ENCODE measurements around the gene MYH14. TPM values are rescaled to one million over a fixed set of nuclear protein-coding genes. Genes with fewer than 3 reads are reported as not detected.

The MYH14 gene
- total and polyA plus RNA-seq, 2 of the 8 experiments (the other 6 are each of a cell fraction or from before 2014, with no cell fraction given) = 17.3 to 28.6 TPM

DNA sequence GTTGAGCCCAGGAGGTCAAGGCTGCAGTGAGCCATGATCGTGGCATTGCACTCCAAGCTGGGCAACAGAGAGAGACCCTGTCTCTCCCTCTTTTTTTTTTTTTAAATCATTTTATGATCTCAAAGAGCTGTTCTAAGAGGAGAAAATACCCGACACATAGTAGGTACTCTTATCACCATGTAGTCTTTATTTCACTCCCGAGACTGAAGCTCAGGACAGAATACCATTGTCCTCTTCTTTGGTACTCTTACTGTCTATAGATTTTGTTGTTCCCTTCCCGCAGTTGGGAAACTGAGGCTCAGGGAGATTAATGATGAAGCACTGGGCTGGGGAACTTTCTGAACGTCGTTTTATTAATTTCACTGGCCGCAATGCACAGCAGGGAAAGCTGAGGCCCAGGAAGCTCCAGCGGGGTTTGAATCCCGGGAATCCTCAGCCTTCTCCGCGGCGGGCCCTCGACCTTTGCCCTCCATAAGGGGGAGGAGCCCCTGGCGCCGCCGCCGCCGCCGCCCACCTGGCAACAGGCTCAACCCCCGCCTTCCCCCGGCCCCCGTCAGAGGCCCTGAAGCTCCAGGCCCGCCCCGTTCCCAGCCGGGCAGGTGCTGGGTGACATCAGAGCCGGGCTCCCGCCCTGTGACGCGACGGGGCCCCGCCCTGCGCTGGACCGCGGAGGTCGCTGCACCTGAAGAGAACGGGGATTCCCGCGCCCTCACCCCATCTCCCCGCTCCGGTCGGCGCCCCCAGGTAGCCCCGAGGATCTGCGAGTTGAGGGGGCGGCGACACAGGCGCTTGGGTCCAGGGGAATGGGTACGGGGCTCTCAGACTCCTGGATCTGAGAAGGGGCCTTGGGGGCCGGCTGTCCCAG lies 1.6 kb downstream of the MYH14 start:
- CTCF ChIA-PET (ENCODE audit: partially characterized antibody) = interaction anchor here (0.7 to 1.5 kb wide), 7 partner anchors 13 to 61 kb away, joined by 3 to 8 read pairs (median 4); no protein-coding TSS in a partner anchor
- no peak overlapping the region for H2BK120ac ChIP-seq (replicated peaks; ENCODE audit: low read depth, low read length)

More for the DNA sequence above, 1.6 kb downstream of the MYH14 start:
- H3K27me3 ChIP-seq (replicated peaks in 1 of 4; ENCODE audit: control insufficient read depth in 3 of 4, extremely low read depth in 1 of 4, insufficient read depth in 3 of 4, low read length in 3 of 4) = peaks cover 0 to 16% (median 8%) of the 10 kb centered on the region in 4 experiments; a peak in 6 of 7 replicates
- H3K27ac ChIP-seq (ENCODE audit: low read depth, low read length) = no peak overlapping the region
- peak overlapping the region; percentile 48; the same call in 1 of the 2 replicates for H3K18ac ChIP-seq (ENCODE audit: extremely low read depth, low read length)
- no peak overlapping the region for H4K5ac ChIP-seq (ENCODE audit: insufficient read length, low read depth, low read length)
- peaks cover 10% of the 10 kb centered on the region; the same call in 1 of the 2 replicates for H3K23me2 ChIP-seq (ENCODE audit: low read depth, low read length)
- H2BK5ac ChIP-seq (ENCODE audit: low read depth, low read length) = no peak overlapping the region
- no peak overlapping the region for H3K14ac ChIP-seq (ENCODE audit: insufficient read length)
- no peak overlapping the region for H2AK5ac ChIP-seq (ENCODE audit: low read depth, low read length)
- H3K23ac ChIP-seq (ENCODE audit: insufficient read length) = no peak overlapping the region
- H4K8ac ChIP-seq (ENCODE audit: extremely low read depth, insufficient read depth, low read length) = no peak overlapping the region
- 15% methylated on average over 22 of the region's 49 CpGs; no CpG with 5 or more reads in 1 of the 2 experiments for WGBS, 2 experiments (ENCODE audit: extremely low coverage in 1 of 2, insufficient coverage in 1 of 2, insufficient read length in 1 of 2, insufficient replicate concordance in 2 of 2, low coverage in 1 of 2, low lambda C conversion rate in 2 of 2, missing lambda C conversion rate in 1 of 2)
- no peak overlapping the region for H2BK20ac ChIP-seq (ENCODE audit: low read length)
- H3K36me3 ChIP-seq (ENCODE audit: control insufficient read depth in 2 of 4, insufficient read depth in 4 of 4, low read length in 3 of 4) = no peaks in the 10 kb centered on the region
- TF ChIP-seq CREB1 (IDR thresholded peaks at IDR 0.05) (peak; percentile 90), KDM4A (IDR thresholded peaks at IDR 0.05; ENCODE audit: low read depth, low read length, severe bottlenecking) (peak; percentile 30), HDAC2 (IDR thresholded peaks at IDR 0.05; ENCODE audit: borderline replicate concordance in 1 of 2, low read depth in 2 of 2, low read length in 2 of 2) (no peak), JUND (IDR thresholded peaks at IDR 0.05; ENCODE audit: low read length) (0 out of 2 replicates have a peak, but pooled peaks have one; percentile 7), ASH2L (IDR thresholded peaks at IDR 0.05; ENCODE audit: low read length) (peak; percentile 22), GABPA (IDR thresholded peaks at IDR 0.05; ENCODE audit: borderline replicate concordance, insufficient read depth, low read length) (no peak), TAF1 (IDR thresholded peaks at IDR 0.05; ENCODE audit: low read depth, low read length) (0 out of 2 replicates have a peak, but pooled peaks have one; percentile 23)
- TF ChIP-seq, protein P1, sequence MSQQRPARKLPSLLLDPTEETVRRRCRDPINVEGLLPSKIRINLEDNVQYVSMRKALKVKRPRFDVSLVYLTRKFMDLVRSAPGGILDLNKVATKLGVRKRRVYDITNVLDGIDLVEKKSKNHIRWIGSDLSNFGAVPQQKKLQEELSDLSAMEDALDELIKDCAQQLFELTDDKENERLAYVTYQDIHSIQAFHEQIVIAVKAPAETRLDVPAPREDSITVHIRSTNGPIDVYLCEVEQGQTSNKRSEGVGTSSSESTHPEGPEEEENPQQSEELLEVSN (IDR thresholded peaks at IDR 0.05) = peak; percentile 69
- TF ChIP-seq, protein P2, sequence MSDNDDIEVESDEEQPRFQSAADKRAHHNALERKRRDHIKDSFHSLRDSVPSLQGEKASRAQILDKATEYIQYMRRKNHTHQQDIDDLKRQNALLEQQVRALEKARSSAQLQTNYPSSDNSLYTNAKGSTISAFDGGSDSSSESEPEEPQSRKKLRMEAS (IDR thresholded peaks at IDR 0.05) = peak; percentile 31; the same call in 1 of the 2 replicates
- no peak overlapping the region for H2BK12ac ChIP-seq (ENCODE audit: low read depth, low read length)
- no peak overlapping the region for H4K91ac ChIP-seq (replicated peaks; ENCODE audit: insufficient read length, low read length)
- peaks cover 0 to 8% of the 10 kb centered on the region in 2 experiments for H4K20me1 ChIP-seq (replicated peaks in 1 of 2; ENCODE audit: control insufficient read depth in 1 of 2, insufficient read depth in 2 of 2, low read length in 2 of 2)
- peak; percentile 57 to 93 for DNase-seq (ENCODE audit: low read depth in 1 of 2, low spot score in 2 of 2)
- no peaks in the 10 kb centered on the region for H3K9me3 ChIP-seq (ENCODE audit: insufficient read depth in 2 of 2, low read depth in 1 of 2, low read length in 1 of 2)
- no peak overlapping the region; a peak in 1 of 7 replicates for H3K9ac ChIP-seq (replicated peaks in 1 of 4; ENCODE audit: extremely low read depth in 1 of 4, low read depth in 3 of 4, low read length in 3 of 4)
- POLR2A ChIA-PET (ENCODE audit: partially characterized antibody) = interaction anchor here (0.5 to 1.1 kb wide), 3 partner anchors 29 to 107 kb away, joined by 3 read pairs; no protein-coding TSS in a partner anchor
- H3K56ac ChIP-seq (replicated peaks; ENCODE audit: insufficient read length, low read depth, low read length) = no peak overlapping the region
- no peak overlapping the region for H3K4ac ChIP-seq (replicated peaks; ENCODE audit: insufficient read length, low read depth, low read length)
- H3K4me3 ChIP-seq (ENCODE audit: extremely low read depth in 1 of 4, insufficient read depth in 2 of 4, low read depth in 3 of 4, low read length in 4 of 4) = peak overlapping the region; percentile 52 to 71 (median 65)
- H3K79me2 ChIP-seq (ENCODE audit: control insufficient read depth in 1 of 2, insufficient read depth in 2 of 2, low read length in 2 of 2) = no peaks in the 10 kb centered on the region
- no peak overlapping the region for H2AFZ ChIP-seq (ENCODE audit: low read length)
- no peaks in the 10 kb centered on the region; the same call in none of the 2 replicates for H3K79me1 ChIP-seq (ENCODE audit: low read depth, low read length)
- no peak overlapping the region for H2BK15ac ChIP-seq (ENCODE audit: low read length)
- peaks cover 0 to 5% (median 2%) of the 10 kb centered on the region in 4 experiments; a peak in 5 of 7 replicates for H3K4me1 ChIP-seq (replicated peaks in 1 of 4; ENCODE audit: control insufficient read depth in 3 of 4, insufficient read depth in 4 of 4, low read length in 3 of 4)
- peak overlapping the region; percentile 75 to 78 for H3K4me2 ChIP-seq (ENCODE audit: insufficient read depth in 1 of 2, low read depth in 2 of 2, low read length in 2 of 2)
- no peak for FAIRE-seq
